ENCODE measurements around the gene EPHA2. TPM values are rescaled to one million over a fixed set of nuclear protein-coding genes. Genes with fewer than 3 reads are reported as not detected.
A peak's percentile ranks its signal among the peaks of the same experiment; 100 is the strongest.

Gene EPHA2
- total RNA-seq, 1 experiment from 2014 or later: 130 TPM

GRCh38 chr1:16145662-16146278 is 10.1 kb downstream of the EPHA2 start:
- Mint-ChIP-seq H3K4me1 (ENCODE audit: low read depth, unreplicated experiment) (peaks cover 55% of the 10 kb centered on the region), H3K27me3 (ENCODE audit: unreplicated experiment) (no peaks in the 10 kb centered on the region), H3K4me3 (ENCODE audit: low read depth, unreplicated experiment) (peak overlapping the region; percentile 71), H3K36me3 (ENCODE audit: insufficient read depth, unreplicated experiment) (peaks cover 99% of the 10 kb centered on the region), H3K9me3 (ENCODE audit: low read depth, unreplicated experiment) (no peaks in the 10 kb centered on the region), H3K27ac (ENCODE audit: unreplicated experiment) (peak overlapping the region; percentile 91)
- intact Hi-C loops (cut with micrococcal nuclease; ENCODE audit: unreplicated experiment): loop anchor here (2.0 kb wide), 2 partner anchors 27 to 37 kb away; no protein-coding TSS in a partner anchor
- CTCF ChIA-PET: interaction anchor here (0.5 to 2.6 kb wide), 6 partner anchors 9 to 138 kb away, joined by 3 to 12 read pairs (median 6); partner anchors contain the start of gene EPHA2
- no TSS peak for BruUV-seq (replicated peaks)
- no peak for TF ChIP-seq CTCF (IDR thresholded peaks at IDR 0.05; ENCODE audit: unreplicated experiment)
- peak; percentile 58 for DNase-seq

GRCh38 chr1:16145030-16145661 is 10.7 kb downstream of the EPHA2 start:
- Mint-ChIP-seq H3K4me1 (ENCODE audit: low read depth, unreplicated experiment) (peaks cover 56% of the 10 kb centered on the region), H3K9me3 (ENCODE audit: low read depth, unreplicated experiment) (no peaks in the 10 kb centered on the region), H3K4me3 (ENCODE audit: low read depth, unreplicated experiment) (peak overlapping the region; percentile 71), H3K27ac (ENCODE audit: unreplicated experiment) (peak overlapping the region; percentile 91), H3K36me3 (ENCODE audit: insufficient read depth, unreplicated experiment) (peaks cover 99% of the 10 kb centered on the region), H3K27me3 (ENCODE audit: unreplicated experiment) (no peaks in the 10 kb centered on the region)
- no peak for TF ChIP-seq CTCF (IDR thresholded peaks at IDR 0.05; ENCODE audit: unreplicated experiment)
- DNase-seq: peak; percentile 92
- no TSS peak for BruUV-seq (replicated peaks)
- intact Hi-C loops (cut with micrococcal nuclease; ENCODE audit: unreplicated experiment): loop anchor here (2.0 kb wide), 1 partner anchor 38 kb away; no protein-coding TSS in a partner anchor
- CTCF ChIA-PET: interaction anchor here (0.5 to 2.6 kb wide), 6 partner anchors 10 to 137 kb away, joined by 3 to 8 read pairs (median 5); partner anchors contain the start of gene EPHA2

GRCh38 chr1:16144325-16145029 is 11.4 kb downstream of the EPHA2 start:
- TSS peak; percentile 61 for BruUV-seq (replicated peaks)
- Mint-ChIP-seq H3K4me3 (ENCODE audit: low read depth, unreplicated experiment) (peak overlapping the region; percentile 71), H3K36me3 (ENCODE audit: insufficient read depth, unreplicated experiment) (peaks cover 99% of the 10 kb centered on the region), H3K4me1 (ENCODE audit: low read depth, unreplicated experiment) (peaks cover 60% of the 10 kb centered on the region), H3K27me3 (ENCODE audit: unreplicated experiment) (no peaks in the 10 kb centered on the region), H3K27ac (ENCODE audit: unreplicated experiment) (peak overlapping the region; percentile 91), H3K9me3 (ENCODE audit: low read depth, unreplicated experiment) (no peaks in the 10 kb centered on the region)
- CTCF ChIA-PET: interaction anchor here (0.5 to 2.6 kb wide), 8 partner anchors 10 to 182 kb away, joined by 3 to 8 read pairs (median 4); partner anchors contain the start of gene EPHA2
- no peak for TF ChIP-seq CTCF (IDR thresholded peaks at IDR 0.05; ENCODE audit: unreplicated experiment)
- intact Hi-C loops (cut with micrococcal nuclease; ENCODE audit: unreplicated experiment): loop anchor here (2.0 kb wide), 1 partner anchor 38 kb away; no protein-coding TSS in a partner anchor
- no peak for DNase-seq

- Mint-ChIP-seq H3K4me3 (ENCODE audit: low read depth, unreplicated experiment) (peak overlapping the region; percentile 71), H3K4me1 (ENCODE audit: low read depth, unreplicated experiment) (peaks cover 60% of the 10 kb centered on the region), H3K27ac (ENCODE audit: unreplicated experiment) (peak overlapping the region; percentile 91), H3K36me3 (ENCODE audit: insufficient read depth, unreplicated experiment) (peaks cover 100% of the 10 kb centered on the region), H3K9me3 (ENCODE audit: low read depth, unreplicated experiment) (no peaks in the 10 kb centered on the region), H3K27me3 (ENCODE audit: unreplicated experiment) (no peaks in the 10 kb centered on the region)
- BruUV-seq (replicated peaks): no TSS peak
- intact Hi-C loops (cut with micrococcal nuclease; ENCODE audit: unreplicated experiment): loop anchor here (2.0 kb wide), 1 partner anchor 39 kb away; no protein-coding TSS in a partner anchor
- DNase-seq: peak; percentile 91
- TF ChIP-seq CTCF (IDR thresholded peaks at IDR 0.05; ENCODE audit: unreplicated experiment): no peak
- CTCF ChIA-PET: interaction anchor here (0.5 to 2.6 kb wide), 7 partner anchors 9 to 183 kb away, joined by 3 to 8 read pairs (median 4); partner anchors contain the start of gene EPHA2
Measured at GRCh38 chr1:16143566-16144324, 12.1 kb downstream of the EPHA2 start.
